HepG2 (cell line): ENCODE data around the gene SLIT1.

Experiments used
- EZH2 ChIP-seq: conservative IDR thresholded peaks from 2 replicates; pipeline ENCODE4 v1.6.1; 2012; ENCODE audit warnings: mild to moderate bottlenecking, low read depth, low read length, moderate library complexity
- KDM1A ChIP-seq: IDR thresholded peaks from 2 replicates; pipeline ENCODE4 v1.6.1; 2016; ENCODE audit warnings: missing compliant biosample characterization
- TAF1 ChIP-seq: sonication (generic); formaldehyde crosslinking; IDR thresholded peaks from 2 replicates; pipeline ENCODE4 v1.4.0; 2020; ENCODE audit warnings: missing genetic modification reagents
- WIZ ChIP-seq: sonication (generic); formaldehyde crosslinking; IDR thresholded peaks from 2 replicates; pipeline ENCODE4 v1.5.1; 2020; ENCODE audit warnings: mild to moderate bottlenecking, missing genetic modification reagents
- ZNF10 ChIP-seq: sonication (generic); formaldehyde crosslinking; IDR thresholded peaks from 2 replicates; pipeline ENCODE4 v1.4.0; 2020; ENCODE audit warnings: mild to moderate bottlenecking, low read depth, missing genetic modification reagents, borderline replicate concordance
- ZNF136 ChIP-seq: sonication (generic); formaldehyde crosslinking; IDR thresholded peaks from 2 replicates; pipeline ENCODE4 v1.8.1; 2022; ENCODE audit warnings: low read depth, mild to moderate bottlenecking, moderate library complexity, missing genetic modification reagents
- ZNF552 ChIP-seq: sonication (generic); formaldehyde crosslinking; IDR thresholded peaks from 2 replicates; pipeline ENCODE4 v1.9.0; 2022; ENCODE audit warnings: missing genetic modification reagents, mild to moderate bottlenecking, borderline replicate concordance
- TF ChIP-seq, protein P1 (sequence below): IDR thresholded peaks from 2 replicates; pipeline ENCODE4 v1.6.1; 2012; ENCODE audit warnings: inconsistent platforms
- TF ChIP-seq, protein P2 (sequence below): sonication (generic); formaldehyde crosslinking; IDR thresholded peaks from 2 replicates; pipeline ENCODE4 v1.5.0; 2020; ENCODE audit warnings: mild to moderate bottlenecking, missing genetic modification reagents, moderate library complexity
- TF ChIP-seq, protein P3 (sequence below): sonication (generic); formaldehyde crosslinking; IDR thresholded peaks from 2 replicates; pipeline ENCODE4 v1.5.0; 2020; ENCODE audit warnings: missing genetic modification reagents
- TF ChIP-seq, protein P4 (sequence below): sonication (generic); formaldehyde crosslinking; IDR thresholded peaks from 2 replicates; pipeline ENCODE4 v1.8.1; 2022; ENCODE audit warnings: low read depth, mild to moderate bottlenecking, missing genetic modification reagents

DNA sequence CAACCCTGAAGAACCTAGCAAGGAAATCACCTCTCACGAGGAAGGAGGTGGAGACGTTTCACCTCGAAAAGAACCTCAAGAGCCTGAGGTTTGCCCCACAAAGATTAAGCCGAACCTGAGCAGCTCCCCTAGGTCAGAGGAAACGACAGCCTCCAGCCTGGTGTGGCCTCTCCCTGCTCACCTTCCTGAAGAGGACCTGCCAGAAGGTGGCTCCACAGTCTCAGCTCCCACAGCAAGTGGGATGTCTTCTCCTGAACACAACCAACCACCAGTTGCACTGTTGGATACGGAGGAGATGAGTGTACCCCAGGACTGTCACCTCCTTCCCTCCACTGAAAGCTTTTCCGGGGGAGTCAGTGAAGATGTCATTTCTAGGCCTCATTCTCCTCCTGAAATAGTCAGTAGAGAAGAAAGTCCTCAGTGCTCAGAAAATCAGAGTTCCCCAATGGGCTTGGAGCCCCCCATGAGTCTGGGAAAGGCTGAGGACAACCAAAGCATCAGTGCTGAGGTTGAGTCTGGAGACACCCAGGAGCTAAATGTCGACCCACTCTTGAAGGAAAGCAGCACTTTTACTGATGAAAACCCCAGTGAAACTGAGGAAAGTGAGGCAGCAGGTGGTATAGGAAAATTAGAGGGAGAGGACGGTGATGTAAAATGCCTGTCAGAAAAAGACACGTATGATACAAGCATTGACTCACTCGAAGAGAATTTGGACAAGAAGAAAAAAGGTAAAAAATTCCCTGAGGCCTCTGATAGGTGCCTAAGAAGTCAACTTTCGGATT lies 203.4 kb downstream of the SLIT1 start:
- TF ChIP-seq ZNF552 (CRISPR knock-in tag) = no peak
- no peak for TF ChIP-seq EZH2
- no peak for TF ChIP-seq ZNF136 (CRISPR knock-in tag)
- TF ChIP-seq, protein P1, sequence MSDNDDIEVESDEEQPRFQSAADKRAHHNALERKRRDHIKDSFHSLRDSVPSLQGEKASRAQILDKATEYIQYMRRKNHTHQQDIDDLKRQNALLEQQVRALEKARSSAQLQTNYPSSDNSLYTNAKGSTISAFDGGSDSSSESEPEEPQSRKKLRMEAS = no peak
- TF ChIP-seq ZNF10 = no peak
- TF ChIP-seq, protein P2, sequence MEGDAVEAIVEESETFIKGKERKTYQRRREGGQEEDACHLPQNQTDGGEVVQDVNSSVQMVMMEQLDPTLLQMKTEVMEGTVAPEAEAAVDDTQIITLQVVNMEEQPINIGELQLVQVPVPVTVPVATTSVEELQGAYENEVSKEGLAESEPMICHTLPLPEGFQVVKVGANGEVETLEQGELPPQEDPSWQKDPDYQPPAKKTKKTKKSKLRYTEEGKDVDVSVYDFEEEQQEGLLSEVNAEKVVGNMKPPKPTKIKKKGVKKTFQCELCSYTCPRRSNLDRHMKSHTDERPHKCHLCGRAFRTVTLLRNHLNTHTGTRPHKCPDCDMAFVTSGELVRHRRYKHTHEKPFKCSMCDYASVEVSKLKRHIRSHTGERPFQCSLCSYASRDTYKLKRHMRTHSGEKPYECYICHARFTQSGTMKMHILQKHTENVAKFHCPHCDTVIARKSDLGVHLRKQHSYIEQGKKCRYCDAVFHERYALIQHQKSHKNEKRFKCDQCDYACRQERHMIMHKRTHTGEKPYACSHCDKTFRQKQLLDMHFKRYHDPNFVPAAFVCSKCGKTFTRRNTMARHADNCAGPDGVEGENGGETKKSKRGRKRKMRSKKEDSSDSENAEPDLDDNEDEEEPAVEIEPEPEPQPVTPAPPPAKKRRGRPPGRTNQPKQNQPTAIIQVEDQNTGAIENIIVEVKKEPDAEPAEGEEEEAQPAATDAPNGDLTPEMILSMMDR = peak; percentile 41
- TF ChIP-seq, protein P3, sequence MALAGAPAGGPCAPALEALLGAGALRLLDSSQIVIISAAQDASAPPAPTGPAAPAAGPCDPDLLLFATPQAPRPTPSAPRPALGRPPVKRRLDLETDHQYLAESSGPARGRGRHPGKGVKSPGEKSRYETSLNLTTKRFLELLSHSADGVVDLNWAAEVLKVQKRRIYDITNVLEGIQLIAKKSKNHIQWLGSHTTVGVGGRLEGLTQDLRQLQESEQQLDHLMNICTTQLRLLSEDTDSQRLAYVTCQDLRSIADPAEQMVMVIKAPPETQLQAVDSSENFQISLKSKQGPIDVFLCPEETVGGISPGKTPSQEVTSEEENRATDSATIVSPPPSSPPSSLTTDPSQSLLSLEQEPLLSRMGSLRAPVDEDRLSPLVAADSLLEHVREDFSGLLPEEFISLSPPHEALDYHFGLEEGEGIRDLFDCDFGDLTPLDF (CRISPR knock-in tag) = no peak
- no peak for TF ChIP-seq TAF1 (CRISPR knock-in tag)
- no peak for TF ChIP-seq WIZ (CRISPR knock-in tag)
- no peak for TF ChIP-seq KDM1A (CRISPR knock-in tag)
- TF ChIP-seq, protein P4, sequence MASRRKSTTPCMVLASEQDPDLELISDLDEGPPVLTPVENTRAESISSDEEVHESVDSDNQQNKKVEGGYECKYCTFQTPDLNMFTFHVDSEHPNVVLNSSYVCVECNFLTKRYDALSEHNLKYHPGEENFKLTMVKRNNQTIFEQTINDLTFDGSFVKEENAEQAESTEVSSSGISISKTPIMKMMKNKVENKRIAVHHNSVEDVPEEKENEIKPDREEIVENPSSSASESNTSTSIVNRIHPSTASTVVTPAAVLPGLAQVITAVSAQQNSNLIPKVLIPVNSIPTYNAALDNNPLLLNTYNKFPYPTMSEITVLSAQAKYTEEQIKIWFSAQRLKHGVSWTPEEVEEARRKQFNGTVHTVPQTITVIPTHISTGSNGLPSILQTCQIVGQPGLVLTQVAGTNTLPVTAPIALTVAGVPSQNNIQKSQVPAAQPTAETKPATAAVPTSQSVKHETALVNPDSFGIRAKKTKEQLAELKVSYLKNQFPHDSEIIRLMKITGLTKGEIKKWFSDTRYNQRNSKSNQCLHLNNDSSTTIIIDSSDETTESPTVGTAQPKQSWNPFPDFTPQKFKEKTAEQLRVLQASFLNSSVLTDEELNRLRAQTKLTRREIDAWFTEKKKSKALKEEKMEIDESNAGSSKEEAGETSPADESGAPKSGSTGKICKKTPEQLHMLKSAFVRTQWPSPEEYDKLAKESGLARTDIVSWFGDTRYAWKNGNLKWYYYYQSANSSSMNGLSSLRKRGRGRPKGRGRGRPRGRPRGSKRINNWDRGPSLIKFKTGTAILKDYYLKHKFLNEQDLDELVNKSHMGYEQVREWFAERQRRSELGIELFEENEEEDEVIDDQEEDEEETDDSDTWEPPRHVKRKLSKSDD (CRISPR knock-in tag) = no peak
